Thyroid gland (tissue), 4 donors: Measurements from ENCODE around the gene NXPE3. TPM values are rescaled to one million over a fixed set of nuclear protein-coding genes. Genes with fewer than 3 reads are reported as not detected.

Source experiments
- DNase-seq, 2 donors: peaks; one replicate each; pipeline ENCODE4 v3.0.0-alpha.2; 2019
- H3K27ac ChIP-seq, 3 donors: fragments of 200-600 bp; sonication (generic); 1 replicate in 2 of 3; 2 replicates in 1 of 3; pipeline ENCODE4 v1.5.1; 2016 to 2019; ENCODE audit warnings: mild to moderate bottlenecking in 1 of 3, moderate library complexity in 1 of 3
- H3K27me3 ChIP-seq: fragments of 200-600 bp; sonication (generic); one replicate; pipeline ENCODE4 v1.5.1; 2019
- H3K36me3 ChIP-seq, 2 donors: fragments of 200-600 bp; sonication (generic); one replicate each; pipeline ENCODE4 v1.5.1; 2016 to 2019
- H3K4me1 ChIP-seq, 2 donors: fragments of 200-600 bp; sonication (generic); one replicate each; pipeline ENCODE4 v1.5.1; 2017 to 2019
- H3K4me3 ChIP-seq, 3 donors: fragments of 200-600 bp; sonication (generic); replicated peaks in 1 of 3; 1 replicate in 2 of 3; 2 replicates in 1 of 3; pipeline ENCODE4 v1.5.1; 2016; ENCODE audit warnings: mild to moderate bottlenecking in 1 of 3
- H3K9me3 ChIP-seq: fragments of 200-600 bp; sonication (generic); one replicate; pipeline ENCODE4 v1.5.1; 2017
- POLR2A ChIP-seq, 2 donors: fragments of 450-650 bp; IDR thresholded peaks; one replicate each; pipeline ENCODE4 v1.6.1; 2017; ENCODE audit warnings: antibody characterized with exemption in 2 of 2, mild to moderate bottlenecking in 2 of 2, moderate library complexity in 1 of 2
- WGBS, 2 donors: methylation state at CpG; one replicate each; pipeline ENCODE4 v1.1.5; 2017; 5-methylcytosine and 5-hydroxymethylcytosine counted together
- intact Hi-C: fragments of 100-400 bp; cut with DNase I; formaldehyde crosslinking; loops from one replicate; pipeline ENCODE4 v1.15.1; 2023
- total RNA-seq, 4 donors: library from RNA; depleted of rRNA; stranded (reverse); fragments of >200 nt; gene quantifications; one replicate each; pipeline ENCODE4 v1.2.3, GENCODE V29; 2016
- TF ChIP-seq, protein P1 (sequence below), 6 experiments: fragments of 200-600 bp in 3 of 6; fragments of 450-650 bp in 3 of 6; sonication (generic) in 3 of 6; IDR thresholded peaks; one replicate each; pipeline ENCODE4 v1.5.1; 2016 to 2019; ENCODE audit warnings: antibody characterized with exemption in 6 of 6, mild to moderate bottlenecking in 2 of 6, inconsistent platforms in 1 of 6, moderate library complexity in 1 of 6

Gene NXPE3
- total RNA-seq, 4 donors from 2014 or later, result 10.5 to 18.9 (median 13.2) TPM

DNA sequence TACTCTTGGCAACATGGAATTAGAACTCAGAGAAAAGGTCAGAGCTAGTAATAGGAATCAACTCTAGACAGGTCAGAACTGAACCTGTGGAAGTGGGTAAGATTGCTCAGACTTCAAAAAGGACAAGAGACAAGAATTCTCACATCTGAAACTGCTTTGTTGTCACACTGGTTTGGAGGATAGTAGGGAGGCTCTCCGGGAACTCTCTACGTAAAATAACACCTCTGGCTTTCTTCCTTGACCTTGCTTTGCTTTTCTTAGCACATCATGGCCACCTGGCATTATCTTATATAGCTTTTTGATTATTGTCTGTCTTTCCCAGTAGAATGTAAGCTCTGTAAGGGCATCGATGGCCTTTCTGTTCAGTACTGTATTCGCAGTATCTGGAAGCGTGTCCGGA, 57.1 kb downstream of the NXPE3 start:
- no peak for TF ChIP-seq POLR2A (IDR thresholded peaks at IDR 0.05)
- Histone ChIP-seq H3K27me3 (no peaks in the 10 kb centered on the region), H3K4me1 (peaks cover 0 to 4% of the 10 kb centered on the region in 2 donors), H3K27ac (no peak overlapping the region), H3K4me3 (no peak overlapping the region), H3K9me3 (no peaks in the 10 kb centered on the region), H3K36me3 (no peaks in the 10 kb centered on the region)
- intact Hi-C loops, result no loop called here
- no peak for DNase-seq
- 97% methylated on average over 6 of the region's 6 CpGs for WGBS, 2 donors

DNA sequence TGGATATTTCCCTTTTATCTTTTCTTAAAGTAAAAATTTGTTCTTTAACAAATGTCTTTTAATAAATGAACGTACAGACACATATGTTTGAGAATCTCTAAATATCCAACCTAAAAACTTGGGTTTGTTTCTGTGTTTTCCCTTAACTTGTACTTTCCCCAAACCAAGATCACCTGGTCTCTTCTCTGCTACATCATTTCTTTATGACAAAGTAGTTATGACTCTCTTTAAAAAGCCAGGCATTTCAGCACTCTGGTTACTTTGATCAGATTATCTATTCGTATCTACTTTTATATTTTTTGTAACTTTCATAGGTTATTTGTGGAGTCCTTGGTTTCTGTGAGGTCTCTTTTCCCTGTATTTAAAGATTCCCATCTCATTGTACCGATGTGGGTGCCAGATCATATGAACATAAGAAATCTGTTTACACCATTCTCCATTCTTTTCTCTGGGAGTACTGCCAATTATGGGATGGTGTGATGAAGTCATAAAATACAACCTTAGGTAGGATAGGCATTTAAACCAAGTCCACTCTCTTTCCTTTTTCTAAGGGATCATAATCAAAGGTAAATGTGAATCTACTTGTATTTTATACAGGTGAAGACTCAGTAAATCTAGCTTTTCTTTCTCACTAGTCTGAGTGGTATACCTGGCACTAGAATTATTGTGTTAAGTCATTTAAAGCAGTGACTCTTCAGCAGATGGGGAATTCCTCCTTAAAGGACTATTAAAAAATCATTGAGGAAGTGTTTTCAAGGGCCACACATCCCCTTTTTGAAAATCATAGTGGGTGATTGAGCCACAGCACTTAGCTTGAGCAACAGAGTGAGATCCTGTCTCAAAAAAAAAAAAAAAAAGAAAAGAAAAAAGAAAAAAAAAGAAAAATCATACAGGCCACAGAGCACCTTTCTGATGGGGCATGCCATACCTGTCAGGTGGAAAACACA, 57.9 kb downstream of the NXPE3 start:
- no peak for DNase-seq
- H3K27ac ChIP-seq, result peak overlapping the region in 1 of 3 donors; percentile 37
- WGBS, 2 donors, result 65 to 69% methylated on average over 3 of the region's 3 CpGs
- intact Hi-C loops, result no loop called here
- H3K27me3 ChIP-seq, result no peaks in the 10 kb centered on the region
- no peaks in the 10 kb centered on the region for H3K9me3 ChIP-seq
- TF ChIP-seq POLR2A (IDR thresholded peaks at IDR 0.05), result no peak
- TF ChIP-seq, protein P1, sequence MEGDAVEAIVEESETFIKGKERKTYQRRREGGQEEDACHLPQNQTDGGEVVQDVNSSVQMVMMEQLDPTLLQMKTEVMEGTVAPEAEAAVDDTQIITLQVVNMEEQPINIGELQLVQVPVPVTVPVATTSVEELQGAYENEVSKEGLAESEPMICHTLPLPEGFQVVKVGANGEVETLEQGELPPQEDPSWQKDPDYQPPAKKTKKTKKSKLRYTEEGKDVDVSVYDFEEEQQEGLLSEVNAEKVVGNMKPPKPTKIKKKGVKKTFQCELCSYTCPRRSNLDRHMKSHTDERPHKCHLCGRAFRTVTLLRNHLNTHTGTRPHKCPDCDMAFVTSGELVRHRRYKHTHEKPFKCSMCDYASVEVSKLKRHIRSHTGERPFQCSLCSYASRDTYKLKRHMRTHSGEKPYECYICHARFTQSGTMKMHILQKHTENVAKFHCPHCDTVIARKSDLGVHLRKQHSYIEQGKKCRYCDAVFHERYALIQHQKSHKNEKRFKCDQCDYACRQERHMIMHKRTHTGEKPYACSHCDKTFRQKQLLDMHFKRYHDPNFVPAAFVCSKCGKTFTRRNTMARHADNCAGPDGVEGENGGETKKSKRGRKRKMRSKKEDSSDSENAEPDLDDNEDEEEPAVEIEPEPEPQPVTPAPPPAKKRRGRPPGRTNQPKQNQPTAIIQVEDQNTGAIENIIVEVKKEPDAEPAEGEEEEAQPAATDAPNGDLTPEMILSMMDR (IDR thresholded peaks at IDR 0.05), result no peak
- H3K4me3 ChIP-seq, result no peak overlapping the region
- peaks cover 0 to 4% of the 10 kb centered on the region in 2 donors for H3K4me1 ChIP-seq
- H3K36me3 ChIP-seq, result no peaks in the 10 kb centered on the region

DNA sequence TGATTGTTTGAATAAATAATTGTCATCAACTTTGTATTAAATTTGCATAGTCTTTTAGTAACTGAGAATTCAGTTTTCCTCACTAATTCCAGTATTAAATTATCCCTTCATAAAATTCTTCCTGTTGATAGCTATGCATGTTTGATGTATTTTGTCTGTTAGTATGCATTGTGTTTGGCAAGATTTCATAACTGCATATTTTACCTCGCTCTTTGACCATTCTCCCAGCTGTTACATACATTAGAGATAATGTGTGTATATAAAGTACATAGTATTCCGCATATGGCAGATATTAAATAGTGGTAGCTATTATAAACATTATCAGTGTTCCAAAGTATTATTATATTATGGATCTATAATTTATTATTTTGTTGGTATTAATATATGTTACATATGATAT, 59.7 kb downstream of the NXPE3 start:
- peaks cover 0 to 4% of the 10 kb centered on the region in 2 donors for H3K4me1 ChIP-seq
- no peaks in the 10 kb centered on the region for H3K9me3 ChIP-seq
- WGBS, 2 donors, result 99% methylated on average over 2 of the region's 2 CpGs
- H3K4me3 ChIP-seq, result no peak overlapping the region
- TF ChIP-seq, protein P1 (IDR thresholded peaks at IDR 0.05), result no peak
- TF ChIP-seq POLR2A (IDR thresholded peaks at IDR 0.05), result no peak
- no peak overlapping the region for H3K27ac ChIP-seq
- no peaks in the 10 kb centered on the region for H3K36me3 ChIP-seq
- no peak for DNase-seq
- no peaks in the 10 kb centered on the region for H3K27me3 ChIP-seq
- intact Hi-C loops, result no loop called here

DNA sequence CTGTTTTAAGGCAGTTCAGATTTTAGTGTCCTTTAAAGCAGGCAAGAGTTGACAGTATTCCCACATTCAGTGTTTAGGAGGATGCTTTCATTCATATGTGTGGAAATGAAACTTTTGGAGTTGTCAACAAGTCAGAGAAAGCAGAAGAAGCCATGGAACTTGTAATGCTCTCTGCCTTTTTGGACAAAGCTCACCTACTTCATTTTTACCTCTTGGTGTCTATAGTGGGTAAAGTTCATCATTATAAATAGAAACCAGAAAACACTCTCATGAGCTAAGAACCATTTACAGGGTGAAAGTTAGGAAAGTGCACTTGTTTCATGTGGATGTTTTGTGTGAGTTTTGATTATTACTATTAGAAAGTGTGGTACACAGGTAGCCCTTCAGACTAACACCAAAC, 61.1 kb downstream of the NXPE3 start:
- intact Hi-C loops, result no loop called here

DNA sequence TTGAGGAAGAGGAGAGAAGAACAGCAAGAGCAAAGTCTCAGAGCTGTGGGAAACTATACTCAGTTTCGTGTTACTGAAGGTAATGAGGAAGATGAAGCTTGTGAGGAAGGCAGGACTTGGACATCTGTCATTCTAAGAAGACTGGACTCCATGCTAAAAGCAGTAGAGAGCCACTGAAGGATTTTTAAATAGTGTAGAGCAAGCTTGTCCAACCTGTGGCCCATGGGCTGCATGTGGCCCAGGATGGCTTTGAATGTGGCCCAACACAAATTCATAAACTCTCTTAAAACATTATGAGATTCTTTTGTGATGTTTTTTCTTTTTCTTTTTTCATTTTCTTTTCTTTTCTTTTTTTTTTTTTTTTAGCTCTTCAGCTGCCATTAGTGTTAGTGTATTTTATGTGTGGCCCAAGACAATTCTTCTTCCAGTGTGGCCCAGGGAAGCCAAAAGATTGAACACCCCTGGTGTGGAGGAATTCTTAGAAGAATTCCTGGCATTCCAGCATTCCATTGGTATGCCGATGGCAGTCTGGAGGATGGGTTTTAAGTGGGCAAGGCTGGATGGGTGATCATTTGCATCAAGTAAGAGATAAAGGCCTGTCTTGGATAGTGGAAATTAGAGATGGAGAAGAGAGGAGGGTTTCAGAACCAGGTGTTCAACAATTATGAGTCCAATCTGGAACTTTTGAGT, 63.4 kb downstream of the NXPE3 start:
- H3K4me1 ChIP-seq, result peaks cover 0 to 4% of the 10 kb centered on the region in 2 donors
- no peaks in the 10 kb centered on the region for H3K36me3 ChIP-seq
- no peak overlapping the region for H3K4me3 ChIP-seq
- TF ChIP-seq POLR2A (IDR thresholded peaks at IDR 0.05), result no peak
- TF ChIP-seq, protein P1 (IDR thresholded peaks at IDR 0.05), result no peak
- no peak for DNase-seq
- intact Hi-C loops, result no loop called here
- no peak overlapping the region for H3K27ac ChIP-seq
- H3K9me3 ChIP-seq, result no peaks in the 10 kb centered on the region
- WGBS, 2 donors, result 71 to 72% methylated on average over 2 of the region's 2 CpGs
- no peaks in the 10 kb centered on the region for H3K27me3 ChIP-seq

More for the DNA sequence above, 61.1 kb downstream of the NXPE3 start:
- no peak for DNase-seq
- no peaks in the 10 kb centered on the region for H3K27me3 ChIP-seq
- no peak overlapping the region for H3K27ac ChIP-seq
- H3K4me3 ChIP-seq, result no peak overlapping the region
- TF ChIP-seq, protein P1 (IDR thresholded peaks at IDR 0.05), result no peak
- peaks cover 0 to 4% of the 10 kb centered on the region in 2 donors for H3K4me1 ChIP-seq
- no peaks in the 10 kb centered on the region for H3K9me3 ChIP-seq
- H3K36me3 ChIP-seq, result no peaks in the 10 kb centered on the region
